ENCODE measurements around the gene CLRN2. TPM values are rescaled to one million over a fixed set of nuclear protein-coding genes. Genes with fewer than 3 reads are reported as not detected.
"Not testable (repeated sequence)": the region's sequence is repeated elsewhere in the genome, so short reads cannot be mapped to it uniquely, and the experiment has no call there.

The CLRN2 gene
- total RNA-seq, 4 donors from 2014 or later: not detected

GRCh38 chr4:17534705-17535104, 19.7 kb downstream of the CLRN2 start:
- no peak overlapping the region for H3K4me3 ChIP-seq
- H3K27me3 ChIP-seq: no peaks in the 10 kb centered on the region
- in situ Hi-C loops (cut with MboI; ENCODE audit: low sequenced_read_pairs in 4 of 4): loop anchor here (25.0 kb wide), 2 partner anchors 853 to 1053 kb away; no protein-coding TSS in a partner anchor
- H3K27ac ChIP-seq: no peak overlapping the region
- H3K4me1 ChIP-seq: no peaks in the 10 kb centered on the region
- ATAC-seq (no peak), DNase-seq (no peak)
- TF ChIP-seq CTCF (IDR thresholded peaks at IDR 0.05 in 4 of 5, conservative IDR thresholded peaks at IDR 0.05 in 1 of 5) (no peak), POLR2A (IDR thresholded peaks at IDR 0.05) (no peak)
- H3K36me3 ChIP-seq: no peaks in the 10 kb centered on the region
- intact Hi-C loops (cut with DNase I; ENCODE audit: low total_unique reads): no loop called here
- no peaks in the 10 kb centered on the region for H3K9me3 ChIP-seq

DNA sequence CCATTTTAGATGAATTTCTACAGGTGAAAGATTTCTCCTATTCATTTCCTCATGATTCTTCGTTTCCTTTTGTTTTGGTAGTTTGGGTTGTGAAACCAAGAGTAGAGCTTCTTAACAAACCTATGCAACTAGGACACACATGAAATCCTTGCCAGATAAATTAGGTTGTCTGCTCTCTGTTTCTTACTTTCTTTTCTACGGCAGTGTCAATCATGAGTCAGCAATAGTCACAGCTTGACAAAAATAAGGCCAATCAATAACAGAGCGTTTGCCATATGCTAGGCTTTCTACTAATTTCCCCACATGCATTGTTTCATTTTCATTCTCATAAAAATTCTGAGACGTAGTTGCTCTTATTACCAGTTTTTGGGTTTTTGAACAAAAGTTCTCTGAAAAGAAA, 20.3 kb downstream of the CLRN2 start:
- Histone ChIP-seq H3K36me3 (no peaks in the 10 kb centered on the region), H3K4me1 (no peaks in the 10 kb centered on the region), H3K9me3 (no peaks in the 10 kb centered on the region), H3K4me3 (no peak overlapping the region), H3K27ac (no peak overlapping the region), H3K27me3 (no peaks in the 10 kb centered on the region)
- TF ChIP-seq POLR2A (IDR thresholded peaks at IDR 0.05) (no peak), CTCF (IDR thresholded peaks at IDR 0.05 in 4 of 5, conservative IDR thresholded peaks at IDR 0.05 in 1 of 5) (no peak)
- in situ Hi-C loops (cut with MboI; ENCODE audit: low sequenced_read_pairs in 4 of 4) (loop anchor here (25.0 kb wide), 2 partner anchors 852 to 1052 kb away; no protein-coding TSS in a partner anchor), intact Hi-C loops (cut with DNase I; ENCODE audit: low total_unique reads) (no loop called here)
- ATAC-seq: no peak
- no peak for DNase-seq

GRCh38 chr4:17535906-17536305, 20.9 kb downstream of the CLRN2 start:
- H3K27me3 ChIP-seq: no peaks in the 10 kb centered on the region
- H3K36me3 ChIP-seq: no peaks in the 10 kb centered on the region
- DNase-seq (no peak), ATAC-seq (no peak)
- intact Hi-C loops (cut with DNase I; ENCODE audit: low total_unique reads): no loop called here
- no peak overlapping the region for H3K4me3 ChIP-seq
- in situ Hi-C loops (cut with MboI; ENCODE audit: low sequenced_read_pairs in 4 of 4): loop anchor here (25.0 kb wide), 2 partner anchors 851 to 1051 kb away; no protein-coding TSS in a partner anchor
- no peaks in the 10 kb centered on the region for H3K4me1 ChIP-seq
- no peak overlapping the region for H3K27ac ChIP-seq
- TF ChIP-seq POLR2A (IDR thresholded peaks at IDR 0.05): no peak
- no peaks in the 10 kb centered on the region for H3K9me3 ChIP-seq

DNA sequence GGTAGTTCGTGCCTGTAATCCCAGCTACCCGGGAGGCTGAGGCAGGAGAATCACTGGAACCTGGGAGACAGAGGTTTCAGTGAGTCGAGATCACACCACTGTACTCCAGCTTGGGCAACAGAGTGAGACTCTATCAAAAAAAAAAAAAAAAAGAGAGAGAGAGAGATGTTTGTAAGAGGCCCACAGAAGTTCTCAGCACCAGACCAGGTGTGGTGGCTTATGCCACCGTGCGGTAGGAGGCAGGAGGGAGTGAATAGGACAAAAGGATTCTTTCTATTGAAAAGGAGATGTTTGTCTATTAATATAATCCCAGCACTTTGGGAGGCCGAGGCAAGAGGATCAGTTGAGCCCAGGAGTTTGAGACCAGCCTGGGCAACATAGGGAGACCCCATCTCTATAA, 22.1 kb downstream of the CLRN2 start:
- H3K27me3 ChIP-seq; intact Hi-C loops (cut with DNase I; ENCODE audit: low total_unique reads); H3K4me1 ChIP-seq; H3K36me3 ChIP-seq; H3K9me3 ChIP-seq; H3K27ac ChIP-seq; H3K4me3 ChIP-seq; ATAC-seq; DNase-seq: not testable (repeated sequence)
- in situ Hi-C loops (cut with MboI; ENCODE audit: low sequenced_read_pairs in 4 of 4): loop anchor here (25.0 kb wide), 2 partner anchors 850 to 1050 kb away; no protein-coding TSS in a partner anchor

DNA sequence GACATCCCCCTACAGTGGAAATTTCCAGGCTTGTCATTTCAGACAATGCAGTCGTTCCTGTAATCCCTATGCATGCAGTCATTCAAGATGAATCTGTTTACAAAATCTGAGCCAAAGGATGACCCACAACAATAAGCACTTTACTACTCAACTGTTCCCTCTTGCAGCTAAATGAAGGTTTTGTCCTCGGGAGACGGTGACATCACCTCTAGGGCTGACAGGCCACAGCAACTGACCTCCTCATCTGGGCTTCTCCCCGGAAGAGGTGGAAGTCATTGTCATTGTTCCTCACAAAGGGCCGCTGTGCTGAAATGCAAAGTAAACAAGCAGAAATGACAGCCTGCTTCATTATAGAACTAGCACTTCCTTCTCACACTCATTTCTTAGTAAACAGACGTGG, 29.2 kb downstream of the CLRN2 start:
- no peak for TF ChIP-seq CTCF (IDR thresholded peaks at IDR 0.05 in 4 of 5, conservative IDR thresholded peaks at IDR 0.05 in 1 of 5)
- no peak for TF ChIP-seq POLR2A (IDR thresholded peaks at IDR 0.05)

DNA sequence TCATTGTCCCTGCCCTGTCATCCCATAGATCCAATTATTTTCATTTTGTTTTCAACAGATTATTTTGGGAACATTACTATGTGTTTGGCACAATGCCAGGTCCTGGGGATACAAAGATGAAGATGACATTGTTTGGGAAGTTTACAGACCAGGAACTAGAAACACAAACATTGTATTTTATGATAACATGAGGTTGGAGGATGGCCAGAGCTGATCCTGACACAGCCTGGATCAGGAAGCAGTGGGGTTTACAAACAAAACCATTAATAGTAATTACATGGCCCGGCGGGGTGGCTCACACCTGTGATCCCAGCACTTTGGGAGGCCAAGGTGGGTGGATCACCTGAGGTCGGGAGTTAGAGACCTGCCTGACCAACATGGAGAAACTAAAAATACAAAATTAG, 29.9 kb downstream of the CLRN2 start:
- H3K4me3 ChIP-seq: no peak overlapping the region
- no peaks in the 10 kb centered on the region for H3K27me3 ChIP-seq
- DNase-seq (no peak), ATAC-seq (no peak)
- no peak overlapping the region for H3K27ac ChIP-seq
- H3K9me3 ChIP-seq: no peaks in the 10 kb centered on the region
- intact Hi-C loops (cut with DNase I; ENCODE audit: low total_unique reads) (no loop called here), in situ Hi-C loops (cut with MboI; ENCODE audit: low sequenced_read_pairs in 4 of 4) (loop anchor here (5.0 to 25.0 kb wide), 7 partner anchors 90 to 1047 kb away; no protein-coding TSS in a partner anchor)
- TF ChIP-seq CTCF (IDR thresholded peaks at IDR 0.05 in 4 of 5, conservative IDR thresholded peaks at IDR 0.05 in 1 of 5) (no peak), POLR2A (IDR thresholded peaks at IDR 0.05) (no peak)
- H3K36me3 ChIP-seq: no peaks in the 10 kb centered on the region
- no peaks in the 10 kb centered on the region for H3K4me1 ChIP-seq

More for the DNA sequence above, 29.2 kb downstream of the CLRN2 start:
- no peaks in the 10 kb centered on the region for H3K36me3 ChIP-seq
- no peak overlapping the region for H3K4me3 ChIP-seq
- H3K27me3 ChIP-seq: no peaks in the 10 kb centered on the region
- intact Hi-C loops (cut with DNase I; ENCODE audit: low total_unique reads) (no loop called here), in situ Hi-C loops (cut with MboI; ENCODE audit: low sequenced_read_pairs in 4 of 4) (loop anchor here (10.0 to 25.0 kb wide), 4 partner anchors 91 to 1043 kb away; no protein-coding TSS in a partner anchor)
- no peak overlapping the region for H3K27ac ChIP-seq
- DNase-seq (no peak), ATAC-seq (no peak)
- H3K9me3 ChIP-seq: no peaks in the 10 kb centered on the region
- H3K4me1 ChIP-seq: no peaks in the 10 kb centered on the region

Measured in gastrocnemius medialis (tissue), 4 donors.